GM06990 (cell line): ENCODE results near the gene ADAM12.

Experiments
- DNase-seq: peaks from one replicate; pipeline ENCODE4 v3.0.0-alpha.2; 2011; ENCODE audit not compliant: insufficient read length; ENCODE audit errors: extremely low read depth
- H3K27me3 ChIP-seq: replicated peaks from 2 replicates; pipeline ENCODE4 v1.6.0; 2011; ENCODE audit warnings: low read length; ENCODE audit not compliant: control insufficient read depth, insufficient read depth
- H3K36me3 ChIP-seq: 2 replicates; pipeline ENCODE4 v1.5.1; 2011; ENCODE audit warnings: low read length; ENCODE audit not compliant: control insufficient read depth, insufficient read depth
- H3K4me3 ChIP-seq: replicated peaks from 2 replicates; pipeline ENCODE4 v1.5.1; 2011; ENCODE audit warnings: low read depth, mild to moderate bottlenecking, control low read depth, low read length
- CTCF ChIP-seq: IDR thresholded peaks from 2 replicates; pipeline ENCODE4 v1.5.1; 2011; ENCODE audit warnings: low read length, control low read depth, mild to moderate bottlenecking, inconsistent platforms; ENCODE audit not compliant: insufficient read depth, poor library complexity, severe bottlenecking

ADAM12 gene

GRCh38 chr10:125989791-125990190 lies 398.5 kb downstream of the ADAM12 start:
- no peak overlapping the region for H3K4me3 ChIP-seq
- no peaks in the 10 kb centered on the region for H3K36me3 ChIP-seq
- no peak for DNase-seq
- no peaks in the 10 kb centered on the region for H3K27me3 ChIP-seq
- no peak for TF ChIP-seq CTCF

GRCh38 chr10:125985557-125986240 lies 402.6 kb downstream of the ADAM12 start:
- TF ChIP-seq CTCF = no peak
- Histone ChIP-seq H3K36me3 (no peaks in the 10 kb centered on the region), H3K27me3 (no peaks in the 10 kb centered on the region), H3K4me3 (no peak overlapping the region)
- no peak for DNase-seq

- Histone ChIP-seq H3K27me3 (no peaks in the 10 kb centered on the region), H3K4me3 (no peak overlapping the region), H3K36me3 (no peaks in the 10 kb centered on the region)
- DNase-seq = no peak
- no peak for TF ChIP-seq CTCF
Observed at GRCh38 chr10:125984865-125985495, 403.3 kb downstream of the ADAM12 start.

- no peak for TF ChIP-seq CTCF
- DNase-seq = no peak
- no peaks in the 10 kb centered on the region for H3K36me3 ChIP-seq
- no peak overlapping the region for H3K4me3 ChIP-seq
- no peaks in the 10 kb centered on the region for H3K27me3 ChIP-seq
Observed at GRCh38 chr10:125984346-125984745, 403.9 kb downstream of the ADAM12 start.

GRCh38 chr10:125983656-125984055 lies 404.6 kb downstream of the ADAM12 start:
- H3K4me3 ChIP-seq = no peak overlapping the region
- DNase-seq = no peak
- TF ChIP-seq CTCF = no peak
- no peaks in the 10 kb centered on the region for H3K27me3 ChIP-seq
- no peaks in the 10 kb centered on the region for H3K36me3 ChIP-seq
